SU-DHL-6 (cell line): ENCODE measurements around the gene SETMAR.

ENCODE experiments used
- CTCF ChIP-seq: fragments of 200-600 bp; sonication (generic); IDR thresholded peaks from one replicate; pipeline ENCODE4 v1.5.1; 2017; ENCODE audit warnings: antibody characterized with exemption, mild to moderate bottlenecking, low read length, moderate library complexity; ENCODE audit not compliant: insufficient read depth, poor library complexity, severe bottlenecking
- EZH2phosphoT487 ChIP-seq: fragments of 200-600 bp; sonication (generic), shearing (Covaris generic); conservative IDR thresholded peaks from 2 replicates; pipeline ENCODE4 v1.6.1; 2018; ENCODE audit warnings: mild to moderate bottlenecking, antibody characterized with exemption, low read length, moderate library complexity, mixed read lengths

- no peak for TF ChIP-seq CTCF
- TF ChIP-seq EZH2phosphoT487 = no peak
These were observed 17.1 kb downstream of the SETMAR start for GRCh38 chr3:4320096-4320911.
